NCI-H446 treated with DMSO at 0.1 percent for 48 hours (cell line): ENCODE results near the gene CHD6.
A peak's percentile ranks its signal among the peaks of the same experiment; 100 is the strongest.

Experiments used
- DNase-seq: peaks from one replicate; lab custom pipeline; 2025; lab: John Stamatoyannopoulos, UW

Gene CHD6

GRCh38 chr20:41467220-41467619, 151.0 kb downstream of the CHD6 start:
- no peak for DNase-seq

GRCh38 chr20:41463567-41463966, 154.6 kb downstream of the CHD6 start:
- no peak for DNase-seq

GRCh38 chr20:41462372-41463161, 155.6 kb downstream of the CHD6 start:
- no peak for DNase-seq

GRCh38 chr20:41458761-41459160, 159.4 kb downstream of the CHD6 start:
- no peak for DNase-seq

- no peak for DNase-seq
Observed at GRCh38 chr20:41457173-41457857, 160.9 kb downstream of the CHD6 start.

- no peak for DNase-seq
Observed at GRCh38 chr20:41456351-41456750, 161.8 kb downstream of the CHD6 start.

- no peak for DNase-seq
Observed at GRCh38 chr20:41454250-41454649, 163.9 kb downstream of the CHD6 start.

GRCh38 chr20:41453010-41453950, 164.9 kb downstream of the CHD6 start:
- peak; percentile 57 for DNase-seq

- no peak for DNase-seq
Observed at GRCh38 chr20:41452226-41452625, 166.0 kb downstream of the CHD6 start.

- no peak for DNase-seq
Observed at GRCh38 chr20:41447006-41447405, 171.2 kb downstream of the CHD6 start.

GRCh38 chr20:41446456-41446855, 171.7 kb downstream of the CHD6 start:
- DNase-seq, result no peak

GRCh38 chr20:41444821-41445220, 173.4 kb downstream of the CHD6 start:
- no peak for DNase-seq

- DNase-seq, result no peak
Observed at GRCh38 chr20:41443691-41444090, 174.5 kb downstream of the CHD6 start.

GRCh38 chr20:41440882-41441281, 177.3 kb downstream of the CHD6 start:
- no peak for DNase-seq

GRCh38 chr20:41437836-41438235, 180.3 kb downstream of the CHD6 start:
- no peak for DNase-seq

GRCh38 chr20:41436679-41437078, 181.5 kb downstream of the CHD6 start:
- no peak for DNase-seq

GRCh38 chr20:41433203-41433602, 185.0 kb downstream of the CHD6 start:
- no peak for DNase-seq

- no peak for DNase-seq
Observed at GRCh38 chr20:41432746-41433145, 185.4 kb downstream of the CHD6 start.

GRCh38 chr20:41428285-41428684, 189.9 kb downstream of the CHD6 start:
- DNase-seq, result no peak

- DNase-seq, result no peak
Observed at GRCh38 chr20:41427833-41428232, 190.3 kb downstream of the CHD6 start.

- DNase-seq, result no peak
Observed at GRCh38 chr20:41426976-41427375, 191.2 kb downstream of the CHD6 start.

GRCh38 chr20:41426086-41426830, 191.9 kb downstream of the CHD6 start:
- DNase-seq, result no peak
